Forelimb muscle (tissue), 1 donor: ENCODE data around the gene CAMTA1. TPM values are rescaled to one million over a fixed set of nuclear protein-coding genes. Genes with fewer than 3 reads are reported as not detected.

ENCODE experiments used
- DNase-seq: peaks from one replicate; pipeline ENCODE4 v3.0.0-alpha.2; 2013; ENCODE audit warnings: low read depth
- polyA plus RNA-seq: library from polyadenylated mRNA; unstranded; fragments of 120-200 nt; gene quantifications from one replicate; pipeline ENCODE4 v1.2.1, GENCODE V29; 2013; ENCODE audit not compliant: insufficient read length

CAMTA1 gene
- polyA plus RNA-seq, 1 donor, result 43.5 TPM

DNA sequence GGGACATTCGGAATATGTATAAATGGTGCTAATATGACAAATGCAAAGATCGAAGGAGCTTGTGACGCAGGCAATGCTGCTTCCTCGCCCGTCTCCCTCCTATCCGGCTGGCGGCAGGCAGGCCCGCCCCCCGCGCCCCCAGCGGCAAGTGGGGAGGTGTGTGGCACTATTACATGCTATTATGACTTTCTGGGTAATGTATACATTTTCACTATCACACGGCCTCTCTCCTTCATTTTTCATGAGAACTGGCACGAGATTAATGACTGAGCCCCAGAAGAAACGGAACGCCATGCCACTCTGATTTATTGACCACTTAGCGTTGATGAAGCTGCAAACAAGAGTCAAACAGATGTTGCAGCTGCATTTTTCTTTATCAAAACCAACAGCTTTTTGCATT is 846.9 kb downstream of the CAMTA1 start:
- DNase-seq, result no peak

- no peak for DNase-seq
Measured at GRCh38 chr1:7632681-7633080, 847.4 kb downstream of the CAMTA1 start.

DNA sequence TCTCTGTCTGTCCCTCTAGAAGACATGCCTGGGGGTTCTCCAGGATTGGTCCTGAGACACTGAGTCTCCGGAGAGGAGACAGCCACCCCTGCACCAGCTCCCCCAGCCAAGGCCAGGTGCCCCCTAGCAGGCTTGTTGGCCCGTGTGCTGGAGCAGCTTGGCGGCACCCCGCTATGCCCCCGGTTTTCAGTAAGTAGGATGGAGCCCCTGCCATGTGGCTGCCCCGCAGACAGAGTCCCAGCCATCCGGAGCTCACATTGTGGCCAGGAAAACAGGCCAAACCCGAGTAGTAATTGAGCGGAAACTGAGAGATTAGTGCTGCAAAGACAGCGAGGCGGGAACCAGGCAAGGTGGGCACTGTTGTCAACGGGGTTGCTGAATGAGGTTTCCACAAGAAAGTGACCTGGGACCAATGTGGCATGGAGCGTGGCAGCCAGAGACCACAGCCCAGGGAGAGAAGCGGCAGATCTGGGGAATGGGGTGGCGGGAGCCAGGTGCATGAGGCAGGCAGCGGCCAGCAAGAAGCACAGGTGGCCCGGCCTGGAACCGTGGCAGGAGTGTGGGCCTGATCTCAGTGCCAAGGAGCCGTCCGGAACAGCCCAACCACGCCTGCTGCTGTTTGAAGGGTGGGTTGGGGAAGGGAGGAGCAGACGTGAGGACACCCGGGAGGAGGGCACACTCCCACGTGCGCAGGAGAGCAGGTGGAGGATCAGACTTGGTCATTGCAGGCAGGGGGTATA is 848.4 kb downstream of the CAMTA1 start:
- no peak for DNase-seq

- DNase-seq, result no peak
Measured at GRCh38 chr1:7634546-7635240, 849.4 kb downstream of the CAMTA1 start.

DNA sequence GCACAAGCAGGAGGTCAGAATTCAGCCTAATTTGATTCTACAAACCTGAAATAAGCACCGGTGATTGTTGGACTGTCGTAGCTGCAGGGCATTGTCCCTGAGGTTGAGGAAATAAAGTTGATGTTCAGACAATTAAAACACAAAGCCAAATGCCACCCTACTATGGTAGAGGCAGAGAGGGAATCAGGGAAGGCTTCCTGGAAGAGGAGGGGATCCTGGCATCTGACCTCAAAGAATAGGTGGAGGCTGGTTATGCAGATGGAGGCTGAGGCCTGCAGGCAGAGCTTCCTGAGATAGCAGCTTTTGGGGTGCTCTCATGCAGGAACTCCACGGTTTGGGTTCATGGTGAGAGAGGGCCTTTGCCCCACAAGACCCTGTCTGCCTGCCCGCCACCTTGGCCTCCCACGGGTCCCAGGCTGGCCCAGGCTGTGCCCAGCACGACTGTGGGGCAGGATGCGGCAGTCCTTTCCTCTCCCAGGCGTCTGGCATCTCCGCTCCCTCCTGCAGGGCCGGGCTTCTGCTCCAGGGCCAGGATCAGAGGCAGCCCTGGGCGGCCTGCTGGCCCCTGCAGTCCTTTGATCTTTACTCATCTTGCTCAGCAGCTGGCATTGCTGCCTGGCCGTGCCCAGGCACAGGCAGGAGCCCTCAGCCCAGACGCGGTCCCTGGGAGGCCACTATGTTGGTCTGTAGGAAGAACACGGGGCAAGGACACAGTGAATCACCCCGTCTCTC is 851.7 kb downstream of the CAMTA1 start:
- DNase-seq, result no peak

- no peak for DNase-seq
Measured at GRCh38 chr1:7638078-7638477, 852.8 kb downstream of the CAMTA1 start.

- no peak for DNase-seq
Measured at GRCh38 chr1:7639435-7640131, 854.3 kb downstream of the CAMTA1 start.

GRCh38 chr1:7640350-7640749 is 855.1 kb downstream of the CAMTA1 start:
- no peak for DNase-seq

- no peak for DNase-seq
Measured at GRCh38 chr1:7640920-7641585, 855.8 kb downstream of the CAMTA1 start.

DNA sequence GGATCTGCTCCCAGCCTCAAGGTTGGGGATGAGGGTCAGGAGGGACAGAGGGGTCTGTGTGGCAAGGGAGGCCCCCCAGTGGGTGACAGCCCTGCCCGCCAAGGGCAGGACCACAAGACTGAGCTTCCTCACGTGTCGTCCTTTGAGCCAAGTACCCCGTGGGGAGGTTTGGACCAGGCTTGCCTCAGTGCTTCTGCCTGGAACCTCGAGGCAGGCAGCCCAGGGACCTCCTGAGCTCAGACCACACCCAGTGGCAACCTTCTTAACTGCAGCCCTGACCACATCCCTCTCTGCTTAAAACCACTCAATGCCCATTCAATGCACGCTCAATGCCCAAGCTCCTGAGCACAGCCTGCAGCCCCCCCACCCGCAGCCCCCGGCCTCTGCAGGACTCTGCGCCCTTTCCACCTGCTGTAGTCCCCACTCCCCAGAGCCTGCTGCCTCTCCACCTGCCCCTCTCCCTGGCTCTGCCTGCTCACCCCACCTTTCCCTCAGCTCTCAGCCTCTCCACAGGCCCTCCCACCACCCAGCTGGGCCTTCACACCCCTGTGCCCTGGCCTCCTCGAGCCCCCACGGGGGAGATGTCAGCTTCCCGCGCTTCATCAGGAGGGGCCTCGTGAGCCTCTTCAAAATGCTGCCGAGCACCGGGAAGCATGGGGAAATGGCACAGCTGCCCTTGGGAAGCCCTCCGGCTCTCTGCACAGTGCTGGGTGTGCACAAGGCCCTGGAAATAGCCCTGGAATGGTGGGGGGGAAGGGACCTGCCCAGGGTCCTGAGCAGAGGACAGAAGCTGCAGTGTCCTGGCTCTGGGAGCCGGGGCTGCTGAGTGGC is 856.5 kb downstream of the CAMTA1 start:
- no peak for DNase-seq

GRCh38 chr1:7642418-7642704 is 857.1 kb downstream of the CAMTA1 start:
- DNase-seq, result no peak

DNA sequence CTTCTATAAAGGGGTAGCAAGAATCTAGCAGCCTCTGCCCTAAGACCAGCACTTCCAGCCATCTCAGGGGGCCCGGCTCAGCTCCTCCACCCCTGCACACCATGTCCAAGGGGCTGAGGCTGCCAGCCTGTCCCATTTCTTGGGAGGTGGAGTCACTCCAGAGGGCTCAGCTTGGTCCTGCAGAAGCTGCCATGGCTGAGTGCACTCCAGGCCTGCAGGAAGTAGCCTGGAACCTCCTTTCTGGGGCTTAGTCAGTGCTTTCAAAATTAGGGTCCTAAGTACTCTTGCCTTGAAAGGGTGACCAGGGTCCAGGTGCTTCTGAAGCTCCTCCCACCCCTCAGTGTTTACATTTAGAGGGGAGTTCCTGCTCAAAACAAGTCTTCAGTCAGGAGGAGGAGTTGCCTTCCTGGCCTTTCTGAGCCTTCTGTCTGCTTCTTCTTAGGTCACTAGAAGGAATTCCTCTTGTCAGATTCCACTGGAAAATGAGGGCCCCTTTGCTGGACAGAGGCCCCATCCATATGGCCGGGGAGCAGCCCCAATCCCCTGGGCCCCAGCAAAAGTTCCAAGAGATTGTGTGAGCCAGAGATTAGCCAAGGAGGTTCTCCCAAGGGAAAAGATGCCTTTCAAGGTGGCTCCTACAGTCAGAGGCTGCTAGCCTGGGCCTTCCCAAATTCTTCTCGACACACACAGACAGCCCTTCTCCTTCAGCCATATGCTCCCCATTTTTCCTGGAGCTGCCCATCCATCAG is 857.7 kb downstream of the CAMTA1 start:
- no peak for DNase-seq

- DNase-seq, result no peak
Measured at GRCh38 chr1:7643530-7643929, 858.3 kb downstream of the CAMTA1 start.

GRCh38 chr1:7644086-7644485 is 858.8 kb downstream of the CAMTA1 start:
- no peak for DNase-seq

GRCh38 chr1:7644961-7645750 is 859.9 kb downstream of the CAMTA1 start:
- no peak for DNase-seq

GRCh38 chr1:7645751-7646048 is 860.4 kb downstream of the CAMTA1 start:
- DNase-seq, result no peak

DNA sequence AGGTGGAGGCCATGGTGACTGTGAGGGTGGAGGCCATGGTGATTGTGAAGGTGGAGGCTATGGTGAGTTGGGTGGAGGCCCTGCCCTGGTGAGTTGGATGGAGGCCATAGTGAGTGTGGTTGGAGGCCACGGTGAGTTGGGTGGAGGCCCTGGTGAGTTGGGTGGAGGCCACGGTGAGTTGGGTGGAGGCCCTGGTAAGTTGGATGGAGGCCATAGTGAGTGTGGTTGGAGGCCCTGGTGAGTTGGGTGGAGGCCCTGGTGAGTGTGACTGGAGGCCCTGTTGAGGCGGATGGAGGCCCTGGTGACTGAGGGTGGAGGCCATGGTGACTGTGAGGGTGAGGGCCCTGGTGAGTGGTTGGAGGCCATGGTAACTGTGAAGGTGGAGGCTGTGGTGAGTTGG is 860.9 kb downstream of the CAMTA1 start:
- no peak for DNase-seq

GRCh38 chr1:7646981-7647901 is 862.0 kb downstream of the CAMTA1 start:
- DNase-seq, result no peak
